ENCODE data around the gene PDE6D. TPM values are rescaled to one million over a fixed set of nuclear protein-coding genes. Genes with fewer than 3 reads are reported as not detected.

Gene PDE6D
- total RNA-seq, 1 donor from 2014 or later, result 23.6 TPM

DNA sequence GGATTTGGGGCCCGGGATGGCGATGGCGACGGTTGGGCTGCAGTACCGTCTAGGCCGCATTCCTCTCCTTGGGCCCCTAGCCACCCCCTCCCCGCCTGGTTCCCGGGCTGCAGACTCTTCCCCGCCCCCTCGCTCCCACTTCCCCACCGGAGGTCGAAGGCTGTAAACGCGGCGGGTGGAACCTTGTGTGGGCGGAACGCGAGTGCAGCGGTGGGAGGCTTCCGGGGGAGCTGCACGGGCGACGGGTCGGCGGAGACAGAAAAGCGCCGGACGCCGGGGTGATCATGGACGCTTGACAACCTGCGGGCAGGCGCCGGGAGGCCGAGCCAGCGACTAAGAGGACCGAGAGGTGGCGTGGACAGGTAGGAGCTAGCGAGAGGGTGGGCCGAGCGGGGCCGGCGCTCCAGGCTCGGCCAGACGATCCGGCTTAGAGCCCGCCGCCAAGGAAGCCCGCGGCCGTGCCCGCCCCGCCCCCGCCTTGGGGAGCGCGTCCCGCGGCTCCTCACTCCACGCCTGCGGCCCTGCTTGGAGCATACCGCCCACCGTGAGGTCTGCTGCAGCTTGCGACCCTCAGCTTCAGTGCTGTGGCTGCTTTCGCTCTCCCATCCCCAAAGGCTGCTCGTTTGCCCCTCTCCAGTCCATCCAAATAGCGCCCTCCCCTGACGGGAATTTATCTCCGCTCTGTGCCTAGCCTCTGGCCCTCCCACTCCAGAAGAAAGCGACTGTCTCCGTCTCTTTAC is 5.3 kb upstream of the PDE6D start, which contains the start of gene COPS7B:
TSS of gene COPS7B (plus strand) at position 269 of the 740 bp plus-strand sequence. CDS start 2,126 bp downstream, outside the sequence.
- H3K36me3 ChIP-seq, result peaks cover 0 to 11% of the 10 kb centered on the region in 2 donors
- no peaks in the 10 kb centered on the region for H3K9me3 ChIP-seq
- peak within 1 kb of the TSS; percentile 41 for H3K27ac ChIP-seq
- no peak for DNase-seq (ENCODE audit: extremely low spot score in 2 of 2)
- H3K27me3 ChIP-seq, result no peaks in the 10 kb centered on the region
- peak within 1 kb of the TSS; percentile 71 to 99 for H3K4me3 ChIP-seq
- intact Hi-C loops (cut with DNase I), result no loop called here
- TF ChIP-seq, protein P1, sequence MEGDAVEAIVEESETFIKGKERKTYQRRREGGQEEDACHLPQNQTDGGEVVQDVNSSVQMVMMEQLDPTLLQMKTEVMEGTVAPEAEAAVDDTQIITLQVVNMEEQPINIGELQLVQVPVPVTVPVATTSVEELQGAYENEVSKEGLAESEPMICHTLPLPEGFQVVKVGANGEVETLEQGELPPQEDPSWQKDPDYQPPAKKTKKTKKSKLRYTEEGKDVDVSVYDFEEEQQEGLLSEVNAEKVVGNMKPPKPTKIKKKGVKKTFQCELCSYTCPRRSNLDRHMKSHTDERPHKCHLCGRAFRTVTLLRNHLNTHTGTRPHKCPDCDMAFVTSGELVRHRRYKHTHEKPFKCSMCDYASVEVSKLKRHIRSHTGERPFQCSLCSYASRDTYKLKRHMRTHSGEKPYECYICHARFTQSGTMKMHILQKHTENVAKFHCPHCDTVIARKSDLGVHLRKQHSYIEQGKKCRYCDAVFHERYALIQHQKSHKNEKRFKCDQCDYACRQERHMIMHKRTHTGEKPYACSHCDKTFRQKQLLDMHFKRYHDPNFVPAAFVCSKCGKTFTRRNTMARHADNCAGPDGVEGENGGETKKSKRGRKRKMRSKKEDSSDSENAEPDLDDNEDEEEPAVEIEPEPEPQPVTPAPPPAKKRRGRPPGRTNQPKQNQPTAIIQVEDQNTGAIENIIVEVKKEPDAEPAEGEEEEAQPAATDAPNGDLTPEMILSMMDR (IDR thresholded peaks at IDR 0.05), result peak in 1 of 3 experiments; percentile 32
- TF ChIP-seq POLR2AphosphoS5 (IDR thresholded peaks at IDR 0.05; ENCODE audit: insufficient read depth in 1 of 2, low read depth in 1 of 2) (peak; percentile 67 to 84), POLR2A (IDR thresholded peaks at IDR 0.05) (no peak)
- H3K4me1 ChIP-seq, result peaks cover 53% of the 10 kb centered on the region

DNA sequence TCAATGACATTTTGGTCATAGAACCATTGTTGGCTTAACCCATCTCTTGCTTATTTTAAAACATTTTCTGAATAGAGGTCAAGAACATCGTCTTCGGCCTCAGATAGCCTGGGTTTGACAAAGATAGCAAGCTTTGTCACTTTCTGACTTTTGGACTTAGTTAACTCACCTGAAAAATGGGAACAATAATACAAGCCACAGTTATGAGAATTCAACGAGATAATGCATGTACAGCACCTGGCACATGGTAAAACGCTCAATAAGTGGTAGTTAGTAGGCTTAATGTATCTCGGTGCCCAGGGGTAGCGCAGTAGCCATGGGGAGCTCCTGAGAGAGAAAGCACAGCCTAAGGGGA is 4.7 kb upstream of the PDE6D start:
- no peak for DNase-seq (ENCODE audit: extremely low spot score in 2 of 2)
- peaks cover 0 to 6% of the 10 kb centered on the region in 2 donors for H3K36me3 ChIP-seq
- peaks cover 53% of the 10 kb centered on the region for H3K4me1 ChIP-seq
- TF ChIP-seq POLR2AphosphoS5 (IDR thresholded peaks at IDR 0.05; ENCODE audit: insufficient read depth in 1 of 2, low read depth in 1 of 2), result no peak
- no peak for TF ChIP-seq POLR2A (IDR thresholded peaks at IDR 0.05)
- TF ChIP-seq, protein P1 (IDR thresholded peaks at IDR 0.05), result no peak
- H3K27me3 ChIP-seq, result no peaks in the 10 kb centered on the region
- no peaks in the 10 kb centered on the region for H3K9me3 ChIP-seq
- peak overlapping the region; percentile 41 for H3K27ac ChIP-seq
- intact Hi-C loops (cut with DNase I), result no loop called here
- H3K4me3 ChIP-seq, result peak overlapping the region; percentile 71 to 99

DNA sequence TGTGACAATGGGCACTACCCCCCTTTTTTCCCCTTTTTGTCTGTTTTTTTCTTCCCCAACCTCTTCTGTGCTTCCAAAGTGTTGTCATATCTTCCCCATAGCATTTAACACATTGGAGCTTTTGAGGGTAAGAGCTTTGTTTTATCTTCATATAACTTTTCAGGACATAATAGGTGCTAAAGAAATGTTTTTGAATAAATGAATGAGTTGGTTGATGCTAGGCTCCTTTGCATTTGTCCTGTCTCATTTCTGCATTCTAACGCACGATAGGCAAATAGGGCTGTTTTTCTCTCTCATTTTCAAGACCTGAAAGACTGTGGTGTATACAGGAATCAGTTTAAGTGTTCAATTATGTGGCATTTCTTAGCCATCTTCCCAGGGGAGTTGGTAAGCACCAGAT is 4.3 kb upstream of the PDE6D start:
- Histone ChIP-seq H3K27me3 (no peaks in the 10 kb centered on the region), H3K4me3 (peak overlapping the region in 1 of 2 donors; percentile 99), H3K9me3 (no peaks in the 10 kb centered on the region), H3K36me3 (peaks cover 0 to 6% of the 10 kb centered on the region in 2 donors), H3K27ac (peak overlapping the region; percentile 41), H3K4me1 (peaks cover 55% of the 10 kb centered on the region)
- TF ChIP-seq POLR2A (IDR thresholded peaks at IDR 0.05), result no peak
- TF ChIP-seq POLR2AphosphoS5 (IDR thresholded peaks at IDR 0.05; ENCODE audit: insufficient read depth in 1 of 2, low read depth in 1 of 2), result no peak
- TF ChIP-seq, protein P1 (IDR thresholded peaks at IDR 0.05), result no peak
- intact Hi-C loops (cut with DNase I), result no loop called here
- no peak for DNase-seq (ENCODE audit: extremely low spot score in 2 of 2)

DNA sequence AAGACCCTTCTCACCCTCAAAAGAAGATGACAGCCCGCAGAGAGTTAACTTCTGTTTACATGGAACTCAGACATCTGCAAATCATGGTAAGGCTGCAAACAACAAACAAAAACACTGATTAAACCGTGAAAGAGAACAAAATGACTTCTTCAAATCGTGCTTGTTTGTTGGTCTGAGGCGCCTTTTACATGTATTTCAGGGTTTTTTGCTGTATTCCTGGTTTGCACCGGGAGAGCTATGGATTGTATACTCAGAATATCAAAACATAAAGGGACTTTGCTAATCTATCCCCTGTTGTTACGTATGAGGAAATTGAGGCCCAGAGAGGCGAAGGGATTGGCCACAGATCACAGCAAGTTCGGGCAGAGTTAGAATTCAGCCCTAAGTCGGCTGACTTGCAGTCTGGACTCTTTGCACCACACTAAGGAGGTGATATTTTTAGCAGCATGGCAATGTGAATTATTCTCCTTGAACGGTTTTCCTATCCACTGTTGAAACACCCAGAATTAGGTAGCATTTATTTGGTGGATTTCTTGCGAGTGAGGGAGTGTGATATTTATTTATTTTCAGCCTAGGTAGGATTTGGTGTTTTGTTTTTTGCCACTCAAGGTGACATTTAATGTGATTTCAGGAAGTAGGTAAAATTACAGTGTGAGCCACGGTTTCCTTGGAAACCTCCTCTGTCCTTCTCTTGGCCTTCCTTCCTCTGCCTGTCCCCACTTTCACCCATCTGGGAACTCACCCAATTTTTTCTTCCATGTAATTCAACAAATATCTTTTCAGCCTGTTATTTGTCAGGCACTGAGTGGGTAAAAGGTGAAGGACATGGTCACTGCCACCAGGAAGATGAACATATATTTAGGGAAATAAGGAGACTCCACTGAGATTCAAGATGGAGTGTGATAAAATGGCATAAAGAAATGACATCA is 980 bp upstream of the PDE6D start:
- no peaks in the 10 kb centered on the region for H3K36me3 ChIP-seq
- no peak for TF ChIP-seq POLR2AphosphoS5 (IDR thresholded peaks at IDR 0.05; ENCODE audit: insufficient read depth in 1 of 2, low read depth in 1 of 2)
- TF ChIP-seq POLR2A (IDR thresholded peaks at IDR 0.05), result no peak
- TF ChIP-seq, protein P1 (IDR thresholded peaks at IDR 0.05), result no peak
- intact Hi-C loops (cut with DNase I), result no loop called here
- peak overlapping the region; percentile 89 for H3K27ac ChIP-seq
- H3K4me1 ChIP-seq, result peaks cover 50% of the 10 kb centered on the region
- no peaks in the 10 kb centered on the region for H3K27me3 ChIP-seq
- peak overlapping the region; percentile 72 to 74 for H3K4me3 ChIP-seq
- no peak for DNase-seq (ENCODE audit: extremely low spot score in 2 of 2)
- no peaks in the 10 kb centered on the region for H3K9me3 ChIP-seq

Measured in vagina (tissue), 2 donors.